SK-N-SH (cell line): ENCODE results near the gene SCARB1. TPM values are rescaled to one million over a fixed set of nuclear protein-coding genes. Genes with fewer than 3 reads are reported as not detected.

Source experiments
- CTCF ChIA-PET: fragments of 300-600, 350-600 bp; formaldehyde crosslinking; extraction: SDS; loops from one replicate; lab custom pipeline; 2021; lab: Yijun Ruan, JAX
- POLR2A ChIA-PET: fragments of 350-600 bp; sonication (Branson Sonifier 250); formaldehyde crosslinking; extraction: SDS; loops from one replicate; lab custom pipeline; 2020; ENCODE audit warnings: antibody characterized with exemption, inconsistent platforms; lab: Yijun Ruan, JAX
- DNase-seq: peaks from one replicate; pipeline ENCODE4 v3.0.0; 2012
- H2AFZ ChIP-seq: fragments of 200-600 bp; sonication (generic); 2 replicates; pipeline ENCODE4 v1.8.1; 2016; ENCODE audit warnings: antibody characterized with exemption, mild to moderate bottlenecking, low read depth
- H3F3A ChIP-seq: fragments of 200-600 bp; sonication (generic); replicated peaks from 2 replicates; pipeline ENCODE3; 2016; ENCODE audit warnings: antibody characterized with exemption, mild to moderate bottlenecking; ENCODE audit not compliant: insufficient read depth
- H3K27ac ChIP-seq, 2 experiments: fragments of 200-500 bp in 1 of 2; fragments of 200-600 bp in 1 of 2; sonication (Bioruptor generic) in 1 of 2; sonication (generic), shearing (Covaris generic) in 1 of 2; 2 replicates each; pipeline versions ENCODE4 v1.5.1 to v1.6.1; 2014 to 2016; ENCODE audit warnings: low read depth in 2 of 2, inconsistent platforms in 1 of 2, low read length in 1 of 2, mild to moderate bottlenecking in 1 of 2, mixed read lengths in 1 of 2
- H3K27me3 ChIP-seq: fragments of 200-600 bp; sonication (generic), shearing (Covaris generic); 2 replicates; pipeline ENCODE4 v1.6.1; 2016; ENCODE audit warnings: mixed run types; ENCODE audit not compliant: insufficient read depth
- H3K36me3 ChIP-seq, 2 experiments: fragments of 200-500 bp in 1 of 2; fragments of 200-600 bp in 1 of 2; sonication (Bioruptor generic) in 1 of 2; sonication (generic) in 1 of 2; replicated peaks in 1 of 2; 2 replicates each; pipeline versions ENCODE3 to v1.5.1; 2014 to 2016; ENCODE audit warnings: low read length in 1 of 2, mild to moderate bottlenecking in 1 of 2; ENCODE audit not compliant: insufficient read depth in 2 of 2, control insufficient read depth in 1 of 2
- H3K4me1 ChIP-seq, 2 experiments: fragments of 200-500 bp in 1 of 2; fragments of 200-600 bp in 1 of 2; sonication (Bioruptor generic) in 1 of 2; sonication (generic), shearing (Covaris generic) in 1 of 2; 2 replicates each; pipeline versions ENCODE4 v1.5.1 to v1.6.1; 2014 to 2016; ENCODE audit warnings: low read depth in 1 of 2, low read length in 1 of 2, mixed run types in 1 of 2; ENCODE audit not compliant: insufficient read depth in 2 of 2, control insufficient read depth in 1 of 2
- H3K4me2 ChIP-seq: fragments of 200-600 bp; sonication (generic), shearing (Covaris generic); 2 replicates; pipeline ENCODE4 v1.6.1; 2017; ENCODE audit warnings: mixed run types
- H3K4me3 ChIP-seq, 2 experiments: fragments of 200-500 bp in 1 of 2; fragments of 200-600 bp in 1 of 2; sonication (Bioruptor generic) in 1 of 2; sonication (generic), shearing (Covaris generic) in 1 of 2; 2 replicates each; pipeline versions ENCODE4 v1.5.1 to v1.8.1; 2014 to 2016; ENCODE audit warnings: low read depth in 2 of 2, inconsistent platforms in 1 of 2, low read length in 1 of 2, mild to moderate bottlenecking in 1 of 2, mixed read lengths in 1 of 2, moderate library complexity in 1 of 2
- H3K79me2 ChIP-seq: fragments of 200-600 bp; sonication (generic); 2 replicates; pipeline ENCODE4 v1.8.1; 2017; ENCODE audit warnings: mild to moderate bottlenecking; ENCODE audit not compliant: insufficient read depth
- H3K9ac ChIP-seq: fragments of 200-600 bp; sonication (generic); 2 replicates; pipeline ENCODE4 v1.6.1; 2017; ENCODE audit warnings: mixed run types
- H3K9me2 ChIP-seq: fragments of 200-600 bp; sonication (generic); 2 replicates; pipeline ENCODE4 v1.6.1; 2017; ENCODE audit warnings: mixed run types
- H3K9me3 ChIP-seq: fragments of 200-600 bp; sonication (generic); 2 replicates; pipeline ENCODE4 v1.6.1; 2017; ENCODE audit warnings: mixed run types, mild to moderate bottlenecking, moderate library complexity
- H4K20me1 ChIP-seq: fragments of 200-600 bp; sonication (generic); 2 replicates; pipeline ENCODE4 v1.6.1; 2017; ENCODE audit warnings: mild to moderate bottlenecking, mixed run types; ENCODE audit not compliant: insufficient read depth
- CHD2 ChIP-seq: fragments of 150-350 bp; IDR thresholded peaks from 2 replicates; pipeline ENCODE4 v1.6.1; 2018; ENCODE audit warnings: low read length; ENCODE audit not compliant: partially characterized antibody
- CTCF ChIP-seq: fragments of 200-600 bp; sonication (generic); IDR thresholded peaks from 2 replicates; pipeline ENCODE4 v1.6.1; 2017; ENCODE audit warnings: antibody characterized with exemption, mild to moderate bottlenecking, moderate library complexity
- FOSL2 ChIP-seq: IDR thresholded peaks from 2 replicates; pipeline ENCODE4 v1.4.0; 2012; ENCODE audit warnings: low read depth, mild to moderate bottlenecking, moderate library complexity, borderline replicate concordance
- FOXJ3 ChIP-seq: sonication (generic); formaldehyde crosslinking; IDR thresholded peaks from 2 replicates; pipeline ENCODE4 v1.5.1; 2020; ENCODE audit warnings: mild to moderate bottlenecking, missing genetic modification reagents
- FOXM1 ChIP-seq: IDR thresholded peaks from 2 replicates; pipeline ENCODE4 v1.4.0; 2012; ENCODE audit warnings: low read depth, mild to moderate bottlenecking
- GATA2 ChIP-seq: sonication (generic); formaldehyde crosslinking; IDR thresholded peaks from 2 replicates; pipeline ENCODE4 v1.5.0; 2020; ENCODE audit warnings: mild to moderate bottlenecking, missing genetic modification reagents
- IRF3 ChIP-seq: fragments of 150-350 bp; IDR thresholded peaks from 2 replicates; pipeline ENCODE4 v1.6.1; 2016; ENCODE audit warnings: mild to moderate bottlenecking, low read depth, low read length
- MAX ChIP-seq: IDR thresholded peaks from 2 replicates; pipeline ENCODE4 v1.4.0; 2012; ENCODE audit warnings: low read depth
- MEF2A ChIP-seq: IDR thresholded peaks from 2 replicates; pipeline ENCODE4 v1.4.0; 2012; ENCODE audit warnings: low read depth, borderline replicate concordance
- NFIC ChIP-seq: IDR thresholded peaks from 2 replicates; pipeline ENCODE4 v1.4.0; 2012; ENCODE audit warnings: borderline replicate concordance
- RCOR1 ChIP-seq: fragments of 150-350 bp; IDR thresholded peaks from 2 replicates; pipeline ENCODE4 v1.6.1; 2017; ENCODE audit warnings: antibody characterized with exemption, low read length
- REST ChIP-seq: IDR thresholded peaks from 2 replicates; pipeline ENCODE4 v1.6.1; 2012; ENCODE audit warnings: mild to moderate bottlenecking, low read depth, low read length, moderate library complexity
- SIN3A ChIP-seq: IDR thresholded peaks from 2 replicates; pipeline ENCODE4 v1.6.1; 2012; ENCODE audit warnings: low read depth, mild to moderate bottlenecking, low read length, moderate library complexity, borderline replicate concordance
- SMC3 ChIP-seq: IDR thresholded peaks from 2 replicates; pipeline ENCODE4 v1.6.1; 2012; ENCODE audit warnings: low read depth, low read length, improper control_type of control experiment
- USF2 ChIP-seq: fragments of 150-350 bp; IDR thresholded peaks from 2 replicates; pipeline ENCODE4 v1.6.1; 2017; ENCODE audit warnings: antibody characterized with exemption, low read length, low read depth, borderline replicate concordance
- ZBTB33 ChIP-seq: IDR thresholded peaks from 2 replicates; pipeline ENCODE4 v1.4.0; 2012; ENCODE audit warnings: low read depth, borderline replicate concordance
- WGBS: methylation state at CpG from one replicate; pipeline ENCODE4 v1.1.6; 2017; ENCODE audit warnings: low lambda C conversion rate; 5-methylcytosine and 5-hydroxymethylcytosine counted together
- polyA plus RNA-seq, 3 experiments: library from polyadenylated mRNA; depleted of rRNA; stranded (reverse); fragments of >200 nt; gene quantifications; 2 replicates each; pipeline ENCODE4 v1.2.3, GENCODE V29; 2012

SCARB1 gene
- polyA plus RNA-seq, 1 of the 3 experiments (the other 2 are of a cell fraction) = 33.0 TPM

- Histone ChIP-seq H3K4me3 (no peak overlapping the region), H2AFZ (no peak overlapping the region), H3K9me2 (no peaks in the 10 kb centered on the region), H3K9me3 (no peaks in the 10 kb centered on the region), H3K36me3 (no peaks in the 10 kb centered on the region), H4K20me1 (no peaks in the 10 kb centered on the region), H3K27ac (no peak overlapping the region), H3K9ac (no peak overlapping the region), H3K4me1 (no peaks in the 10 kb centered on the region; a peak in 1 of 4 replicates), H3K27me3 (no peaks in the 10 kb centered on the region), H3K79me2 (no peaks in the 10 kb centered on the region), H3F3A (no peaks in the 10 kb centered on the region), H3K4me2 (no peak overlapping the region)
- ChIA-PET CTCF (interaction anchor here (1.0 to 1.6 kb wide), 3 partner anchors 14 to 34 kb away, joined by 3 to 7 read pairs (median 3); no protein-coding TSS in a partner anchor), POLR2A (interaction anchor here (1.4 kb wide), 1 partner anchor 34 kb away, joined by 3 read pairs; no protein-coding TSS in a partner anchor)
- no peak for TF ChIP-seq CHD2
- no peak for TF ChIP-seq RCOR1
- TF ChIP-seq FOXJ3 (CRISPR knock-in tag) = no peak
- TF ChIP-seq CTCF = no peak
- no peak for TF ChIP-seq SMC3
- TF ChIP-seq NFIC = no peak
- no peak for TF ChIP-seq FOXM1
- TF ChIP-seq SIN3A = no peak
- TF ChIP-seq ZBTB33 = no peak
- TF ChIP-seq FOSL2 = no peak
- TF ChIP-seq MAX = no peak
- TF ChIP-seq USF2 = no peak
- DNase-seq = no peak
- WGBS = 93% methylated on average over 11 of the region's 11 CpGs
Measured at GRCh38 chr12:124872068-124872719, 8.5 kb upstream of the SCARB1 start.

GRCh38 chr12:124871297-124871696 lies 7.6 kb upstream of the SCARB1 start:
- no peak overlapping the region for H3K9ac ChIP-seq
- no peaks in the 10 kb centered on the region for H3K9me3 ChIP-seq
- no peaks in the 10 kb centered on the region for H3K27me3 ChIP-seq
- CTCF ChIA-PET = interaction anchor here (1.0 to 1.6 kb wide), 2 partner anchors 31 to 35 kb away, joined by 3 to 7 read pairs; no protein-coding TSS in a partner anchor
- H3K36me3 ChIP-seq = no peaks in the 10 kb centered on the region
- no peak overlapping the region for H2AFZ ChIP-seq
- no peaks in the 10 kb centered on the region for H4K20me1 ChIP-seq
- H3K4me2 ChIP-seq = no peak overlapping the region
- no peak overlapping the region for H3K4me3 ChIP-seq
- WGBS = 85% methylated on average over 4 of the region's 4 CpGs
- no peaks in the 10 kb centered on the region for H3F3A ChIP-seq
- POLR2A ChIA-PET = no interaction called here
- no peaks in the 10 kb centered on the region for H3K9me2 ChIP-seq
- no peaks in the 10 kb centered on the region; a peak in 1 of 4 replicates for H3K4me1 ChIP-seq
- no peak overlapping the region for H3K27ac ChIP-seq
- DNase-seq = no peak
- H3K79me2 ChIP-seq = no peaks in the 10 kb centered on the region
- TF ChIP-seq MEF2A = no peak
- TF ChIP-seq IRF3 = no peak
- no peak for TF ChIP-seq GATA2 (CRISPR knock-in tag)
- TF ChIP-seq MAX = no peak
- no peak for TF ChIP-seq REST
- no peak for TF ChIP-seq SMC3
- TF ChIP-seq CHD2 = no peak
